ENCODE results near the gene THADA. TPM values are rescaled to one million over a fixed set of nuclear protein-coding genes. Genes with fewer than 3 reads are reported as not detected.
A peak's percentile ranks its signal among the peaks of the same experiment; 100 is the strongest.
"Not testable (repeated sequence)": the region's sequence is repeated elsewhere in the genome, so short reads cannot be mapped to it uniquely, and the experiment has no call there.

Gene THADA
- total RNA-seq, 2 donors from 2014 or later: 23.7 to 69.5 TPM

GRCh38 chr2:43611987-43612894, 16.4 kb upstream of the THADA start:
- Mint-ChIP-seq H3K36me3 (no peaks in the 10 kb centered on the region), H3K27ac (no peak overlapping the region), H3K4me1 (ENCODE audit: low read depth in 2 of 2) (peaks cover 0 to 2% of the 10 kb centered on the region in 2 donors), H3K27me3 (peaks cover 3 to 12% of the 10 kb centered on the region in 2 donors), H3K4me3 (no peak overlapping the region), H3K9me3 (no peaks in the 10 kb centered on the region)
- ATAC-seq (peak; percentile 78 to 87), DNase-seq (ENCODE audit: low spot score) (peak; percentile 67)

- peaks cover 0 to 2% of the 10 kb centered on the region in 2 donors for H3K4me1 Mint-ChIP-seq (ENCODE audit: low read depth in 2 of 2)
- H3K27me3 Mint-ChIP-seq: peaks cover 4 to 6% of the 10 kb centered on the region in 2 donors
- no peaks in the 10 kb centered on the region for H3K9me3 Mint-ChIP-seq
- no peak overlapping the region for H3K4me3 Mint-ChIP-seq
- DNase-seq (ENCODE audit: low spot score): no peak
- no peak for ATAC-seq
- H3K27ac Mint-ChIP-seq: no peak overlapping the region
- H3K36me3 Mint-ChIP-seq: no peaks in the 10 kb centered on the region
Measured at GRCh38 chr2:43610361-43610760, 14.5 kb upstream of the THADA start.

GRCh38 chr2:43609290-43609918, 13.6 kb upstream of the THADA start:
- peaks cover 2 to 4% of the 10 kb centered on the region in 2 donors for H3K4me1 Mint-ChIP-seq (ENCODE audit: low read depth in 2 of 2)
- H3K27ac Mint-ChIP-seq: no peak overlapping the region
- no peaks in the 10 kb centered on the region for H3K36me3 Mint-ChIP-seq
- no peak overlapping the region for H3K4me3 Mint-ChIP-seq
- DNase-seq (ENCODE audit: low spot score) (no peak), ATAC-seq (peak; percentile 51 to 69)
- no peaks in the 10 kb centered on the region for H3K9me3 Mint-ChIP-seq
- peaks cover 6% of the 10 kb centered on the region in 2 donors for H3K27me3 Mint-ChIP-seq

- H3K9me3 Mint-ChIP-seq: no peaks in the 10 kb centered on the region
Measured at GRCh38 chr2:43605851-43606250, 10.0 kb upstream of the THADA start.

GRCh38 chr2:43605079-43605655, 9.3 kb upstream of the THADA start:
- Mint-ChIP-seq H3K4me1 (ENCODE audit: low read depth in 2 of 2) (peaks cover 0 to 4% of the 10 kb centered on the region in 2 donors), H3K27me3 (peaks cover 0 to 6% of the 10 kb centered on the region in 2 donors), H3K4me3 (no peak overlapping the region), H3K27ac (no peak overlapping the region), H3K36me3 (no peaks in the 10 kb centered on the region), H3K9me3 (no peaks in the 10 kb centered on the region)
- no peak for DNase-seq (ENCODE audit: low spot score)
- ATAC-seq: peak in 1 of 2 donors; percentile 46

More at GRCh38 chr2:43605851-43606250, 10.0 kb upstream of the THADA start:
- H3K4me3 Mint-ChIP-seq: no peak overlapping the region
- no peak for DNase-seq (ENCODE audit: low spot score)
- peaks cover 0 to 6% of the 10 kb centered on the region in 2 donors for H3K27me3 Mint-ChIP-seq
- no peaks in the 10 kb centered on the region for H3K36me3 Mint-ChIP-seq
- peaks cover 0 to 4% of the 10 kb centered on the region in 2 donors for H3K4me1 Mint-ChIP-seq (ENCODE audit: low read depth in 2 of 2)
- no peak for ATAC-seq
- H3K27ac Mint-ChIP-seq: no peak overlapping the region

- ATAC-seq (no peak), DNase-seq (ENCODE audit: low spot score) (no peak)
- Mint-ChIP-seq H3K27me3 (peaks cover 0 to 8% of the 10 kb centered on the region in 2 donors), H3K4me1 (ENCODE audit: low read depth in 2 of 2) (peaks cover 0 to 4% of the 10 kb centered on the region in 2 donors), H3K4me3 (no peak overlapping the region), H3K9me3 (no peaks in the 10 kb centered on the region), H3K27ac (no peak overlapping the region), H3K36me3 (no peaks in the 10 kb centered on the region)
Measured at GRCh38 chr2:43604674-43605073, 8.8 kb upstream of the THADA start.

- peaks cover 0 to 16% of the 10 kb centered on the region in 2 donors for H3K27me3 Mint-ChIP-seq
- H3K4me3 Mint-ChIP-seq; H3K27ac Mint-ChIP-seq; H3K4me1 Mint-ChIP-seq (ENCODE audit: low read depth in 2 of 2); ATAC-seq; DNase-seq (ENCODE audit: low spot score); H3K36me3 Mint-ChIP-seq; H3K9me3 Mint-ChIP-seq: not testable (repeated sequence)
Measured at GRCh38 chr2:43600596-43600995, 4.8 kb upstream of the THADA start.

- Mint-ChIP-seq H3K27ac (peak overlapping the region; percentile 98 to 99), H3K4me1 (ENCODE audit: low read depth in 2 of 2) (peaks cover 18 to 22% of the 10 kb centered on the region in 2 donors), H3K36me3 (peaks cover 5% of the 10 kb centered on the region), H3K4me3 (peak overlapping the region; percentile 96), H3K9me3 (no peaks in the 10 kb centered on the region), H3K27me3 (peaks cover 0 to 14% of the 10 kb centered on the region in 2 donors)
- DNase-seq (ENCODE audit: low spot score): no peak
- no peak for ATAC-seq
Measured at GRCh38 chr2:43594875-43595274, 963 bp downstream of the THADA start.

- ATAC-seq: no peak
- H3K27me3 Mint-ChIP-seq: peaks cover 0 to 4% of the 10 kb centered on the region in 2 donors
- H3K4me1 Mint-ChIP-seq (ENCODE audit: low read depth in 2 of 2): peaks cover 18 to 22% of the 10 kb centered on the region in 2 donors
- H3K36me3 Mint-ChIP-seq: peaks cover 5% of the 10 kb centered on the region
- no peak overlapping the region for H3K27ac Mint-ChIP-seq
- H3K9me3 Mint-ChIP-seq: no peaks in the 10 kb centered on the region
- H3K4me3 Mint-ChIP-seq: peak overlapping the region; percentile 1
- DNase-seq (ENCODE audit: low spot score): no peak
Measured at GRCh38 chr2:43593254-43593653, 2.6 kb downstream of the THADA start.

GRCh38 chr2:43592443-43592842, 3.4 kb downstream of the THADA start:
- Mint-ChIP-seq H3K27me3 (no peaks in the 10 kb centered on the region), H3K36me3 (peaks cover 7% of the 10 kb centered on the region), H3K4me1 (ENCODE audit: low read depth in 2 of 2) (peaks cover 18 to 22% of the 10 kb centered on the region in 2 donors), H3K27ac (no peak overlapping the region), H3K9me3 (no peaks in the 10 kb centered on the region), H3K4me3 (no peak overlapping the region)
- ATAC-seq (no peak), DNase-seq (ENCODE audit: low spot score) (no peak)

- Mint-ChIP-seq H3K27me3 (no peaks in the 10 kb centered on the region), H3K27ac (no peak overlapping the region), H3K36me3 (peaks cover 33% of the 10 kb centered on the region), H3K4me1 (ENCODE audit: low read depth in 2 of 2) (no peaks in the 10 kb centered on the region), H3K9me3 (no peaks in the 10 kb centered on the region), H3K4me3 (no peak overlapping the region)
- ATAC-seq (no peak), DNase-seq (ENCODE audit: low spot score) (no peak)
Measured at GRCh38 chr2:43585708-43586107, 10.1 kb downstream of the THADA start.

- Mint-ChIP-seq H3K4me1 (ENCODE audit: low read depth in 2 of 2) (peaks cover 0 to 3% of the 10 kb centered on the region in 2 donors), H3K9me3 (no peaks in the 10 kb centered on the region), H3K36me3 (peaks cover 30% of the 10 kb centered on the region), H3K27ac (peak overlapping the region; percentile 21 to 31), H3K27me3 (no peaks in the 10 kb centered on the region), H3K4me3 (no peak overlapping the region)
- DNase-seq (ENCODE audit: low spot score): no peak
- no peak for ATAC-seq
Measured at GRCh38 chr2:43579275-43579981, 16.4 kb downstream of the THADA start.
